ENCODE data around the gene XRCC5. TPM values are rescaled to one million over a fixed set of nuclear protein-coding genes. Genes with fewer than 3 reads are reported as not detected.
"Not testable (repeated sequence)": the region's sequence is repeated elsewhere in the genome, so short reads cannot be mapped to it uniquely, and the experiment has no call there.

Gene XRCC5
- total RNA-seq, 2 donors from 2014 or later = 300 to 324 TPM

- Mint-ChIP-seq H3K27ac (peak overlapping the region; percentile 88), H3K9me3 (no peaks in the 10 kb centered on the region), H3K4me3 (peak overlapping the region in 1 of 2 donors; percentile 47), H3K36me3 (ENCODE audit: insufficient read depth in 2 of 2) (peaks cover 29 to 66% of the 10 kb centered on the region in 2 donors), H3K4me1 (ENCODE audit: low read depth) (peaks cover 54% of the 10 kb centered on the region), H3K27me3 (ENCODE audit: low read depth) (no peaks in the 10 kb centered on the region)
- no peak for DNase-seq
- peak; percentile 53 to 76 for ATAC-seq (replicated peaks in 1 of 2)
Measured at GRCh38 chr2:216134958-216135541, 25.9 kb downstream of the XRCC5 start.

- no peaks in the 10 kb centered on the region for H3K27me3 Mint-ChIP-seq (ENCODE audit: low read depth)
- peak in 1 of 2 donors; percentile 34 for DNase-seq
- H3K4me1 Mint-ChIP-seq (ENCODE audit: low read depth) = peaks cover 41% of the 10 kb centered on the region
- peaks cover 18 to 63% of the 10 kb centered on the region in 2 donors for H3K36me3 Mint-ChIP-seq (ENCODE audit: insufficient read depth in 2 of 2)
- no peaks in the 10 kb centered on the region for H3K9me3 Mint-ChIP-seq
- peak overlapping the region; percentile 77 for H3K27ac Mint-ChIP-seq
- no peak overlapping the region for H3K4me3 Mint-ChIP-seq
- ATAC-seq (replicated peaks in 1 of 2) = no peak
Measured at GRCh38 chr2:216139884-216140283, 30.7 kb downstream of the XRCC5 start.

- not testable (repeated sequence) for H3K4me3 Mint-ChIP-seq; H3K27ac Mint-ChIP-seq; DNase-seq; H3K9me3 Mint-ChIP-seq; H3K27me3 Mint-ChIP-seq (ENCODE audit: low read depth); ATAC-seq (replicated peaks in 1 of 2)
- Mint-ChIP-seq H3K36me3 (ENCODE audit: insufficient read depth in 2 of 2) (peaks cover 7 to 47% of the 10 kb centered on the region in 2 donors), H3K4me1 (ENCODE audit: low read depth) (peaks cover 27% of the 10 kb centered on the region)
Measured at GRCh38 chr2:216141516-216141915, 32.4 kb downstream of the XRCC5 start.

GRCh38 chr2:216142540-216142939 lies 33.4 kb downstream of the XRCC5 start:
- no peaks in the 10 kb centered on the region for H3K9me3 Mint-ChIP-seq
- peak; percentile 21 to 49 for DNase-seq
- ATAC-seq (replicated peaks in 1 of 2) = peak; percentile 96 to 98
- H3K4me1 Mint-ChIP-seq (ENCODE audit: low read depth) = peaks cover 36% of the 10 kb centered on the region
- H3K36me3 Mint-ChIP-seq (ENCODE audit: insufficient read depth in 2 of 2) = peaks cover 12 to 53% of the 10 kb centered on the region in 2 donors
- H3K27me3 Mint-ChIP-seq (ENCODE audit: low read depth) = no peaks in the 10 kb centered on the region
- no peak overlapping the region for H3K4me3 Mint-ChIP-seq
- H3K27ac Mint-ChIP-seq = peak overlapping the region; percentile 20

- Mint-ChIP-seq H3K4me1 (ENCODE audit: low read depth) (peaks cover 53% of the 10 kb centered on the region), H3K27ac (no peak overlapping the region), H3K27me3 (ENCODE audit: low read depth) (no peaks in the 10 kb centered on the region), H3K36me3 (ENCODE audit: insufficient read depth in 2 of 2) (peaks cover 9 to 53% of the 10 kb centered on the region in 2 donors), H3K9me3 (no peaks in the 10 kb centered on the region), H3K4me3 (no peak overlapping the region)
- DNase-seq (no peak), ATAC-seq (replicated peaks in 1 of 2) (no peak)
Measured at GRCh38 chr2:216144372-216144771, 35.2 kb downstream of the XRCC5 start.

- peaks cover 14 to 54% of the 10 kb centered on the region in 2 donors for H3K36me3 Mint-ChIP-seq (ENCODE audit: insufficient read depth in 2 of 2)
- DNase-seq (no peak), ATAC-seq (replicated peaks in 1 of 2) (no peak)
- no peak overlapping the region for H3K27ac Mint-ChIP-seq
- H3K9me3 Mint-ChIP-seq = no peaks in the 10 kb centered on the region
- peaks cover 58% of the 10 kb centered on the region for H3K4me1 Mint-ChIP-seq (ENCODE audit: low read depth)
- no peak overlapping the region for H3K4me3 Mint-ChIP-seq
- no peaks in the 10 kb centered on the region for H3K27me3 Mint-ChIP-seq (ENCODE audit: low read depth)
Measured at GRCh38 chr2:216144857-216145256, 35.7 kb downstream of the XRCC5 start.

- H3K4me3 Mint-ChIP-seq = no peak overlapping the region
- ATAC-seq (replicated peaks in 1 of 2) = no peak
- no peaks in the 10 kb centered on the region for H3K27me3 Mint-ChIP-seq (ENCODE audit: low read depth)
- no peak for DNase-seq
- no peak overlapping the region for H3K27ac Mint-ChIP-seq
- H3K4me1 Mint-ChIP-seq (ENCODE audit: low read depth) = peaks cover 55% of the 10 kb centered on the region
- H3K36me3 Mint-ChIP-seq (ENCODE audit: insufficient read depth in 2 of 2) = peaks cover 15 to 55% of the 10 kb centered on the region in 2 donors
- H3K9me3 Mint-ChIP-seq = no peaks in the 10 kb centered on the region
Measured at GRCh38 chr2:216146573-216146972, 37.4 kb downstream of the XRCC5 start.

GRCh38 chr2:216147172-216148131 lies 38.3 kb downstream of the XRCC5 start:
- ATAC-seq (replicated peaks in 1 of 2) (peak; percentile 44 to 68), DNase-seq (no peak)
- Mint-ChIP-seq H3K27me3 (ENCODE audit: low read depth) (no peaks in the 10 kb centered on the region), H3K4me3 (no peak overlapping the region), H3K36me3 (ENCODE audit: insufficient read depth in 2 of 2) (peaks cover 15 to 54% of the 10 kb centered on the region in 2 donors), H3K9me3 (no peaks in the 10 kb centered on the region), H3K27ac (no peak overlapping the region), H3K4me1 (ENCODE audit: low read depth) (peaks cover 50% of the 10 kb centered on the region)

GRCh38 chr2:216148983-216149382 lies 39.8 kb downstream of the XRCC5 start:
- DNase-seq = no peak
- Mint-ChIP-seq H3K27ac (peak overlapping the region; percentile 7), H3K4me1 (ENCODE audit: low read depth) (peaks cover 45% of the 10 kb centered on the region), H3K36me3 (ENCODE audit: insufficient read depth in 2 of 2) (peaks cover 21 to 60% of the 10 kb centered on the region in 2 donors), H3K9me3 (no peaks in the 10 kb centered on the region), H3K27me3 (ENCODE audit: low read depth) (no peaks in the 10 kb centered on the region), H3K4me3 (no peak overlapping the region)
- ATAC-seq (replicated peaks in 1 of 2) = no peak

- no peak for DNase-seq
- Mint-ChIP-seq H3K36me3 (ENCODE audit: insufficient read depth in 2 of 2) (peaks cover 23 to 62% of the 10 kb centered on the region in 2 donors), H3K9me3 (no peaks in the 10 kb centered on the region), H3K27me3 (ENCODE audit: low read depth) (no peaks in the 10 kb centered on the region), H3K4me3 (no peak overlapping the region), H3K4me1 (ENCODE audit: low read depth) (peaks cover 45% of the 10 kb centered on the region), H3K27ac (peak overlapping the region; percentile 76)
- ATAC-seq (replicated peaks in 1 of 2) = no peak
Measured at GRCh38 chr2:216149741-216150140, 40.6 kb downstream of the XRCC5 start.

- Mint-ChIP-seq H3K36me3 (ENCODE audit: insufficient read depth in 2 of 2) (peaks cover 27 to 67% of the 10 kb centered on the region in 2 donors), H3K4me1 (ENCODE audit: low read depth) (peaks cover 44% of the 10 kb centered on the region), H3K27me3 (ENCODE audit: low read depth) (no peaks in the 10 kb centered on the region), H3K27ac (peak overlapping the region; percentile 76), H3K9me3 (no peaks in the 10 kb centered on the region), H3K4me3 (no peak overlapping the region)
- DNase-seq (no peak), ATAC-seq (replicated peaks in 1 of 2) (peak; percentile 25 to 34)
Measured at GRCh38 chr2:216151313-216152025, 42.3 kb downstream of the XRCC5 start.

GRCh38 chr2:216155954-216156353 lies 46.8 kb downstream of the XRCC5 start:
- Mint-ChIP-seq H3K27ac (no peak overlapping the region), H3K4me1 (ENCODE audit: low read depth) (peaks cover 22% of the 10 kb centered on the region), H3K9me3 (no peaks in the 10 kb centered on the region), H3K4me3 (no peak overlapping the region), H3K36me3 (ENCODE audit: insufficient read depth in 2 of 2) (peaks cover 15 to 52% of the 10 kb centered on the region in 2 donors), H3K27me3 (ENCODE audit: low read depth) (no peaks in the 10 kb centered on the region)
- DNase-seq (no peak), ATAC-seq (replicated peaks in 1 of 2) (no peak)

GRCh38 chr2:216156822-216157221 lies 47.7 kb downstream of the XRCC5 start:
- Mint-ChIP-seq H3K4me1 (ENCODE audit: low read depth) (peaks cover 13% of the 10 kb centered on the region), H3K36me3 (ENCODE audit: insufficient read depth in 2 of 2) (peaks cover 16 to 45% of the 10 kb centered on the region in 2 donors), H3K27me3 (ENCODE audit: low read depth) (no peaks in the 10 kb centered on the region), H3K9me3 (no peaks in the 10 kb centered on the region), H3K4me3 (no peak overlapping the region), H3K27ac (no peak overlapping the region)
- DNase-seq (no peak), ATAC-seq (replicated peaks in 1 of 2) (no peak)
